Effector memory CD8-positive, alpha-beta T cell (primary cell): ENCODE measurements around the gene ZNF48.
A peak's percentile ranks its signal among the peaks of the same experiment; 100 is the strongest.

Experiments
- ATAC-seq: fragments of 150-1000 bp; cut with Tn5 transposase; replicated peaks from 2 replicates; pipeline ENCODE4 v1.10.0; 2021; ENCODE audit warnings: mild to moderate bottlenecking, moderate library complexity
- DNase-seq, 3 experiments: peaks; one replicate each; pipeline ENCODE4 v3.0.0; 2021
- H3K27ac Mint-ChIP-seq, 2 donors: one replicate each; pipeline ENCODE4 v1.8.0; 2022; ENCODE audit warnings: mild to moderate bottlenecking in 2 of 2, mixed read lengths in 2 of 2, moderate library complexity in 2 of 2
- H3K27me3 Mint-ChIP-seq, 2 donors: one replicate each; pipeline ENCODE4 v1.8.0; 2022; ENCODE audit warnings: mixed read lengths in 2 of 2
- H3K36me3 Mint-ChIP-seq: one replicate; pipeline ENCODE4 v1.8.0; 2022; ENCODE audit warnings: mild to moderate bottlenecking, moderate library complexity, mixed read lengths; ENCODE audit not compliant: insufficient read depth
- H3K4me1 Mint-ChIP-seq, 2 donors: one replicate each; pipeline ENCODE4 v1.8.0; 2022; ENCODE audit warnings: low read depth in 2 of 2, mixed read lengths in 2 of 2
- H3K4me3 Mint-ChIP-seq, 2 donors: one replicate each; pipeline ENCODE4 v1.8.0; 2022; ENCODE audit warnings: mild to moderate bottlenecking in 2 of 2, mixed read lengths in 2 of 2, moderate library complexity in 2 of 2
- H3K9me3 Mint-ChIP-seq, 2 donors: one replicate each; pipeline ENCODE4 v1.8.0; 2022; ENCODE audit warnings: mixed read lengths in 2 of 2
- total RNA-seq, 9 experiments: gene quantifications; one replicate each; lab custom pipeline; 2026; lab: John Stamatoyannopoulos, UW

Gene ZNF48
- 6.0 to 67.8 (median 31.4) reads per million in 9 experiments for total RNA-seq

- Mint-ChIP-seq H3K4me1 (peaks cover 28 to 30% of the 10 kb centered on the region in 2 donors), H3K27me3 (no peaks in the 10 kb centered on the region), H3K36me3 (peaks cover 13% of the 10 kb centered on the region), H3K4me3 (peak within 1 kb of the TSS; percentile 67 to 83), H3K9me3 (no peaks in the 10 kb centered on the region), H3K27ac (peak within 1 kb of the TSS; percentile 73 to 77)
- peak; percentile 77 for ATAC-seq
- DNase-seq, result peak; percentile 31 to 45 (median 43)
These were observed at the start of gene ZNF48 for GRCh38 chr16:30395155-30395991. TSS of gene ZNF48 (plus strand) at chr16:30395420. CDS start at chr16:30395795, 375 bp downstream.

GRCh38 chr16:30346286-30346685 lies 48.9 kb upstream of the ZNF48 start:
- no peak for DNase-seq
- peaks cover 18 to 21% of the 10 kb centered on the region in 2 donors for H3K4me1 Mint-ChIP-seq
- H3K36me3 Mint-ChIP-seq, result peaks cover 20% of the 10 kb centered on the region
- no peaks in the 10 kb centered on the region for H3K9me3 Mint-ChIP-seq
- H3K27me3 Mint-ChIP-seq, result no peaks in the 10 kb centered on the region
- peak overlapping the region in 1 of 2 donors; percentile 69 for H3K27ac Mint-ChIP-seq
- H3K4me3 Mint-ChIP-seq, result peak overlapping the region in 1 of 2 donors; percentile 8
- no peak for ATAC-seq

GRCh38 chr16:30348113-30348512 lies 47.1 kb upstream of the ZNF48 start:
- no peak overlapping the region for H3K4me3 Mint-ChIP-seq
- H3K36me3 Mint-ChIP-seq, result peaks cover 29% of the 10 kb centered on the region
- H3K27me3 Mint-ChIP-seq, result no peaks in the 10 kb centered on the region
- H3K9me3 Mint-ChIP-seq, result no peaks in the 10 kb centered on the region
- peaks cover 23 to 26% of the 10 kb centered on the region in 2 donors for H3K4me1 Mint-ChIP-seq
- H3K27ac Mint-ChIP-seq, result no peak overlapping the region
- ATAC-seq, result no peak
- no peak for DNase-seq

GRCh38 chr16:30348929-30349328 lies 46.3 kb upstream of the ZNF48 start:
- Mint-ChIP-seq H3K36me3 (peaks cover 38% of the 10 kb centered on the region), H3K27me3 (no peaks in the 10 kb centered on the region), H3K4me1 (peaks cover 28 to 30% of the 10 kb centered on the region in 2 donors), H3K4me3 (no peak overlapping the region), H3K9me3 (no peaks in the 10 kb centered on the region), H3K27ac (peak overlapping the region; percentile 84 to 86)
- ATAC-seq (no peak), DNase-seq (no peak)

- H3K36me3 Mint-ChIP-seq, result peaks cover 39% of the 10 kb centered on the region
- H3K4me3 Mint-ChIP-seq, result peak overlapping the region; percentile 15 to 56
- H3K4me1 Mint-ChIP-seq, result peaks cover 34 to 38% of the 10 kb centered on the region in 2 donors
- no peaks in the 10 kb centered on the region for H3K27me3 Mint-ChIP-seq
- no peaks in the 10 kb centered on the region for H3K9me3 Mint-ChIP-seq
- ATAC-seq, result peak; percentile 6
- no peak for DNase-seq
- peak overlapping the region; percentile 84 to 86 for H3K27ac Mint-ChIP-seq
These were observed 45.5 kb upstream of the ZNF48 start for GRCh38 chr16:30349675-30350074.

- ATAC-seq, result peak; percentile 63
- DNase-seq, result no peak
- Mint-ChIP-seq H3K4me1 (peaks cover 38% of the 10 kb centered on the region in 2 donors), H3K27ac (peak overlapping the region; percentile 84 to 86), H3K27me3 (no peaks in the 10 kb centered on the region), H3K9me3 (no peaks in the 10 kb centered on the region), H3K36me3 (peaks cover 45% of the 10 kb centered on the region), H3K4me3 (peak overlapping the region in 1 of 2 donors; percentile 56)
These were observed 44.9 kb upstream of the ZNF48 start for GRCh38 chr16:30350134-30350871.

- no peaks in the 10 kb centered on the region for H3K9me3 Mint-ChIP-seq
- peaks cover 48% of the 10 kb centered on the region for H3K36me3 Mint-ChIP-seq
- DNase-seq, result no peak
- no peak for ATAC-seq
- peaks cover 41 to 44% of the 10 kb centered on the region in 2 donors for H3K4me1 Mint-ChIP-seq
- peak overlapping the region; percentile 84 to 86 for H3K27ac Mint-ChIP-seq
- peak overlapping the region; percentile 38 to 56 for H3K4me3 Mint-ChIP-seq
- no peaks in the 10 kb centered on the region for H3K27me3 Mint-ChIP-seq
These were observed 44.2 kb upstream of the ZNF48 start for GRCh38 chr16:30351001-30351441.

- peak overlapping the region in 1 of 2 donors; percentile 44 for H3K4me3 Mint-ChIP-seq
- peak overlapping the region; percentile 84 to 86 for H3K27ac Mint-ChIP-seq
- DNase-seq (no peak), ATAC-seq (no peak)
- no peaks in the 10 kb centered on the region for H3K9me3 Mint-ChIP-seq
- H3K27me3 Mint-ChIP-seq, result no peaks in the 10 kb centered on the region
- H3K36me3 Mint-ChIP-seq, result peaks cover 53% of the 10 kb centered on the region
- peaks cover 45 to 48% of the 10 kb centered on the region in 2 donors for H3K4me1 Mint-ChIP-seq
These were observed 43.4 kb upstream of the ZNF48 start for GRCh38 chr16:30351586-30352419.

GRCh38 chr16:30352488-30353401 lies 42.5 kb upstream of the ZNF48 start:
- Mint-ChIP-seq H3K4me3 (peak overlapping the region; percentile 38 to 97), H3K27ac (peak overlapping the region in 1 of 2 donors; percentile 86)
- ATAC-seq, result no peak

GRCh38 chr16:30353438-30354129 lies 41.6 kb upstream of the ZNF48 start:
- Mint-ChIP-seq H3K36me3 (peaks cover 51% of the 10 kb centered on the region), H3K27me3 (no peaks in the 10 kb centered on the region), H3K27ac (peak overlapping the region in 1 of 2 donors; percentile 98), H3K4me3 (peak overlapping the region; percentile 92 to 97), H3K4me1 (peaks cover 48% of the 10 kb centered on the region in 2 donors), H3K9me3 (no peaks in the 10 kb centered on the region)
- DNase-seq (no peak), ATAC-seq (no peak)

More at GRCh38 chr16:30352488-30353401, 42.5 kb upstream of the ZNF48 start:
- no peak for DNase-seq
- H3K9me3 Mint-ChIP-seq, result no peaks in the 10 kb centered on the region
- H3K27me3 Mint-ChIP-seq, result no peaks in the 10 kb centered on the region
- peaks cover 48% of the 10 kb centered on the region in 2 donors for H3K4me1 Mint-ChIP-seq
- H3K36me3 Mint-ChIP-seq, result peaks cover 50% of the 10 kb centered on the region

GRCh38 chr16:30354423-30355143 lies 40.6 kb upstream of the ZNF48 start:
- DNase-seq (no peak), ATAC-seq (peak; percentile 22)
- peaks cover 42 to 44% of the 10 kb centered on the region in 2 donors for H3K4me1 Mint-ChIP-seq
- H3K27ac Mint-ChIP-seq, result peak overlapping the region; percentile 97 to 98
- H3K27me3 Mint-ChIP-seq, result no peaks in the 10 kb centered on the region
- H3K4me3 Mint-ChIP-seq, result peak overlapping the region; percentile 92 to 97
- H3K36me3 Mint-ChIP-seq, result peaks cover 48% of the 10 kb centered on the region
- H3K9me3 Mint-ChIP-seq, result no peaks in the 10 kb centered on the region
